HT1080 (cell line): ENCODE measurements around the gene PHACTR1. TPM values are rescaled to one million over a fixed set of nuclear protein-coding genes. Genes with fewer than 3 reads are reported as not detected.

Experiments used
- DNase-seq: peaks from one replicate; pipeline ENCODE4 v3.0.0-alpha.2; 2015; ENCODE audit warnings: low read depth
- total RNA-seq: library from RNA; depleted of rRNA; stranded (reverse); fragments of >200 nt; shearing (Covaris generic); gene quantifications from 2 replicates; pipeline ENCODE4 v1.2.3, GENCODE V29; 2014

The PHACTR1 gene
- total RNA-seq, 1 experiment from 2014 or later, result 7.8 TPM

GRCh38 chr6:13278164-13278563, 561.6 kb downstream of the PHACTR1 start:
- DNase-seq, result peak; percentile 26

GRCh38 chr6:13278991-13279390, 562.4 kb downstream of the PHACTR1 start:
- DNase-seq, result no peak

DNA sequence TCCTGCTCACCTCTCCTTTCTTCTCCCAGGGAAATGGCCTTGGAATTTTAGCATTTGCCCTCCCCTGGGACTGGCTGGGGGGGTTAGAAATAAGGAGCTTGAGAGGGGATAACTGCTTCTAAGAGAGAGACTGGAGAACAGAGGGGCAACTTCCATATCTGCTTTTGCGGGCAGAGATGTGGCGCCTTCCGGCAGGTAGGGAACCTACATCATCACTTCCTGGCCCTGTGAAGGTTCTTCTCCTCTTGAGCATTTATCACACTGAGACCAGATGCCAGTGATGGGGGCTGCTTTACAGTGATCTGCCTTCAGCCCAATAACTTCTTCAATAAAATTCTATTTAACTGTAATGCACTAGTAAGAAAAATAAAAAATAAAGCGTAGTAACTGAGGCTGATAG, 563.7 kb downstream of the PHACTR1 start:
- no peak for DNase-seq

DNA sequence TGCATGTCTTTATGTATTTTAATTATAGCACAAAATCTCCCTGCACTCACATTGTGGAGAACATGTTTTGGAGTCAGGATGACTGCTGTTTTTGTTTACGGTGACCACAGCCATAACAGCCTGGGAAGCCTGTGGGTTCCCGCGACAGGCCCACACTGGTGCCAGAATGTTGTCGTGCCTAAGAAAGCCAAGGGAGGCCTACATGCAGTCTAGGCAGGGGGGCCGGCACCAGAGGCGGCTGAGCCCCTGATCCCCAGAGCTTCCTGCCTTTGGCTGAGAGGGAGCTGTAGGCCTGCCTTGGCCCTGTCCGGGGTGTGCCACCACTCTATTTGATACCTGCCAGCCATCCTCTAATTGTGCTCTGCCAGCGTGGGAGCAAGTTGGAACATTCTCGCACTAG, 565.1 kb downstream of the PHACTR1 start:
- no peak for DNase-seq

DNA sequence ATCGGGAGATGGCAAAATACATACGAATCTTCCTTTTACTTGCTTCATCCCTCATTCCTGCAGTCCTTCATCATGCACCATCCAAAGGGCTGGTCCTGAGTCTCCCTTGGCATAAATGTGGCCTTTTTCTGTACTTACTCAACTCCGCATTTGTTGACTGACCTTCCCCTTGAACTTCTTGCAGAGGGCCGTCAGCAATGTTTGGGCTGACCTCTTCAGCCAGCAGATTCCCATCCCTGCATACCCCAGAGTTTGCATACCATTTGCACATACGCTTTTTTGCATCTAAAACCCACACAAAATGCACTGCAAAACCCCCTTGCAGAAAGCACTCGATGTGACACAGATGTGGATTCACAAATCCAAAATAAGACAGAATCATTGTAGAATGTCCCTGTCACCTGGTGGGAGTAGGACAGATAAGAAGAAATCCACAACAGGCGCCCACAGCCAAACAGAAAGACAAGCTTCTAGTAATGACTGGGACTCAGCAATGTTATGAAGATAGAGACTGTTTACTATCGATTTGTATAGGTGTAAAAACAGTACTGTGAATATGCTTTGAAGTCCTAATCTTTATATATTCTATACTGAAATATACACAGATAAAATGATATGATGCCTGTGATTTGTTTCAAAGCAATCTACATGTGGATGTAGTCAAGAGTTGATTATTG, 566.0 kb downstream of the PHACTR1 start:
- no peak for DNase-seq

DNA sequence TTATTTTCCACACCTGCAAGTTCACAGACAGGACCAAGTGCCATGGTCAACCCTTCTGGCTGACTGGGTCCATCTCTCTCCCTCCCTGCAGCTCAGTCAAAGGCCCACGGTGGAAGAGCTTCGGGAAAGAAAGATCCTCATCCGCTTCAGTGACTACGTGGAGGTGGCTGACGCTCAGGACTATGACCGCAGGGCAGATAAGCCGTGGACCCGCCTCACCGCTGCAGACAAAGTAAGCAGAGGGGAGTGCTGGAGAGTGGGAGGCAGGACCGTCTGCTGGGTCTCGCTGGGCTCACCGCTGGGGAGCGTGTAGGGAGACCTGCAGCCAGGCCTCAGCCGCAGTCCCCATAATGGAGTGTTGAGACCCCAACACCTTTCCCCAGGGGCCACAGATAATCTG, 566.8 kb downstream of the PHACTR1 start:
- no peak for DNase-seq

DNA sequence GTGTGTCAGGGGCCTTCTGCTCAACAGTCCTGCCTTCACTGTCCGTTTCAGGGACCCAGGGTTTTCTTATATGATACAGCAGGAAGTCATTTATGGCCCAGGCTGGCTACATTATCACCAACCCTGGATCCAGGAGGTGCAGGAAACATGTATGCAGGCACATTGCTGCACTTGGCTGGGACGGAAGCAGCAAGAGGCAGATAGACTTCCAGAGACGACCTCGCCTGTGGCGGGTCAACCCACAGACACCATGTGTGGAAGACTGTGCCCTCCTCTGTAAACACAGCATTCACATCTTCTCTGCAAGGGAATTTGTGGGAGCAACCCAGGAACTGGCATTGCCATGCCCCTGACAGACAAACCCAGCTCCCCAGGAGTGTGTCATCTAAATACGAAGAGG, 568.1 kb downstream of the PHACTR1 start:
- no peak for DNase-seq

GRCh38 chr6:13285705-13286104, 569.1 kb downstream of the PHACTR1 start:
- DNase-seq, result no peak

DNA sequence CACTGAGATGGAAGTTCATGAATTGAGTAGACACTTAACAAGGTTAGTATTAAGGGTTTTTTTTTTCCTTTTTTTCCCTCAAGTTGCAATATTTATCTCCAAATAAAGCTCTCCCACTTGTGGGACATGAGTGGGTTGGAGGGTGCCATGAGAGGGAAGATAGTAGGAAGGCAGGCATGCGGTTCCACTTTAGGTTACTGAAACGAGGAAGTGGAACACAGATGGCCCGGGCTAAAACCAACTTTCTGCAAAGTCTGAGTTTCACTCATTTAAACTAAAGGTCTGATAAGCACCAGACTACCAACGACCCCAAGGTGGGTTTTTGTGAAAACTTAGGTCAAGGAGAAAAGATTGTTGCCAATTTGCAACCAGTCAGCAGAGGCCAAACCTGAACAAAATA, 569.6 kb downstream of the PHACTR1 start:
- no peak for DNase-seq

- DNase-seq, result no peak
Observed at GRCh38 chr6:13287104-13287503, 570.5 kb downstream of the PHACTR1 start.

DNA sequence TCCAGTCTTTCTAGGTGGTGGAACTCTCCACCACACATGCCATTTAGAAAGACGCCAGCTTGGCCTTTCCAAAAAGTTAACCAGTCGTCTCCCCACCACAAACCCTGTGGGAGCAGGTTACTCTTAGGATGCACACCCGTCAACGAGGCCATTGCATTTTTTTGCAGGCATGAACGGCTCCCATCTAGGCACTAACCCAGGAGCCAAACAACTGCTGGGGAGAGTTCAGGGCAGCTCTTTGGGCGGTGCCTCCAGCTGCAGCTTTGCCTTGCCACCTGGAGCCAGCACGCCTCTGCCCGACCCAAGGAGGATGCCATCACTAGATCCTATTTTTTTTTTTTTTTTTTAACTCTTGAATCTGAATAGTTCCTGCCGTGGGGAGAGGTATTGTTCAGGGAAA, 571.9 kb downstream of the PHACTR1 start:
- no peak for DNase-seq

- DNase-seq, result no peak
Observed at GRCh38 chr6:13288969-13289391, 572.4 kb downstream of the PHACTR1 start.

- DNase-seq, result no peak
Observed at GRCh38 chr6:13289789-13290318, 573.3 kb downstream of the PHACTR1 start.

GRCh38 chr6:13290335-13290734, 573.8 kb downstream of the PHACTR1 start:
- DNase-seq, result no peak

DNA sequence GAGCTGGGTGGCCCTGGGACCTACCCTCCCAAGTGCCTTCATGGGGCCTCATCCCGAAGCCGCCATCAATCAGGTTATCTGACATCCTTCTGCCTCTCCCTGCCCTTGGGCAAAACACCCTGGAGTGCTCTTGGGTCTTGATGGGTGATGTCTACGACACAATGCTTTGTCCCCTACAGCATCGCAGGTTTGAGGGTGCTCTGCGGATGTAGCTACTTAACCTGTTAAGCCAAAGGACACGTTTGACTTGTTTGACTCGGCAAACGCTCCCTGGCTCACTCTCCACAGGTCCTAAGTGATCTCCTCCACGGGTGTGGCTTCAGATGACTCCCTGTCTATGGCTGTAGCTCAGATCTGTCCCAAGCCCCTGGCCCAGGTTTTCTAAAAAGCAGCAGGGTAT, 576.2 kb downstream of the PHACTR1 start:
- no peak for DNase-seq

DNA sequence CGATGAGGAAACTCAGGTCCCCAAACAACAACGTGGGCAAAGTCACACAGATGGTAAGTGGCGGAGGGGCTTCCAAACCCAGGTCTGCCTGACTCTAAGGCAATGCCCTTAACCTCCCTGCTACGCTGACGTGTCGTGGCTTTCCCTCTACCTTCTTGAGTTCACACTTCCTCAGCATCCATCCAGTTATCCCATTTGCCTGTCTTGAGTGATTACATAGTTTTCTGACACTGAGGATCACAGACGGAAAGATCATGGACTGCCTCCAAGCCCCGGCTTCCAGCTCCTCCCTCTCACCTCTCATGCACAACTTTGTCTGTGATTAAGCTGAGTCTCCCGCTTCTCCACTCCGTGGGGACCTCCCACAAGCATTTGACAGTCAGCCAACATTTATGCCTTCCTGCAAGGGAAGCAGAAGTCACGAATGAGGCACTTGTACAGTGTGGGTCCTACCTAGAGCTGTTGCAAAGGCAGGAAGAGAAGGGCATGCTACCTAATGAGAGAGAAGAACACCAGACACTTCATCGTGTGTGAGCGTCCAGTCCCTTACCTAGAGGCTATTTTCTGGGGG, 578.0 kb downstream of the PHACTR1 start:
- DNase-seq, result no peak

- no peak for DNase-seq
Observed at GRCh38 chr6:13295576-13295975, 579.0 kb downstream of the PHACTR1 start.

GRCh38 chr6:13296536-13296997, 580.0 kb downstream of the PHACTR1 start:
- DNase-seq, result no peak

GRCh38 chr6:13297391-13297790, 580.8 kb downstream of the PHACTR1 start:
- DNase-seq, result no peak

DNA sequence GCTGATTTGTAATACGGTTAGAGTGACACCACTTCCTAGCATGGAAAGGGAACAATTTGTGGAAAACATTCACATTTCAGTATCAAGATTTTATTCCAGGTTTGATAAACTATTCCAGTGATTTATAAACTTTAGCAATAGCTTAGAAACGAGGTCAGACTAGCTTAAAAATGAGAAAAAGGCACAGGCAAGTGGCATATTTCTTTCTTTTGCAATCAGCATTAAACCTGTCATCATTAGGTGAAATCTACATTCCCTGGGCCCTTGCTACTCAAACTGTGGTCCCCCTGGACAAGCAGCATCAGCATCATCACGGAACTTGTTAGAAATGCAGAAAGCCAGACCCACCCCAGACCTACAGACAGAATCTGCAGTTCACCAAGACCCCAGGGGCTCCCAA, 581.9 kb downstream of the PHACTR1 start:
- DNase-seq, result no peak

DNA sequence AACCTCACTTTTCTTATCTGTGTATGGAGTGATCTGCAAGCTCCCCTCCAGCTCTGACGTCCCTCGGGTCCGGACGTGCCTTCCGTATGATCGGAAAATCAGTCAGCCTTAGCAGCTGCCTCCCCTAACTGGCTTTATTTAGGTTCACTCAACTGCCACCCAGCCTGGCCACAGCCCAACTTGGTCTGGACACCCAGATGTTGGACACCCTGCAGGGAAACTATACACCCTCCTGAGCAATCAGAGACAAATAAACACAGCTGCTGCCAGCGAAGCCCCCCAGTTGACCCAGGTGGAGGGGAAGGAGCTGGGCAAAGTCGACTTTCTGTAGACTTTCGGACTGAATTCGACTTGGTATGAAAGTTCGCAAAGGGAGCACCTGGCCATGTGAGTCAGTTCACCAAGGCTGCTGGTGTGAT, 582.8 kb downstream of the PHACTR1 start:
- no peak for DNase-seq

- no peak for DNase-seq
Observed at GRCh38 chr6:13299918-13300317, 583.4 kb downstream of the PHACTR1 start.
